ENCODE data around the gene ADAMTS5. TPM values are rescaled to one million over a fixed set of nuclear protein-coding genes. Genes with fewer than 3 reads are reported as not detected.

ADAMTS5 gene
- total and polyA plus RNA-seq, 2 donors (not counting 3 experiments of a cell fraction or from before 2014, with no cell fraction given): not detected

GRCh38 chr21:26972192-26972591 lies 5.3 kb upstream of the ADAMTS5 start:
- ChIA-PET POLR2A (no interaction called here), CTCF (no interaction called here)
- dilution Hi-C loops (cut with MboI; ENCODE audit: extremely low pct_ligation_motif_present, low sequenced_read_pairs) (no loop called here), intact Hi-C loops (cut with micrococcal nuclease) (no loop called here)
- BruUV-seq (replicated peaks): no TSS peak
- Histone ChIP-seq H3K4me2 (ENCODE audit: insufficient read depth, low read length) (no peak overlapping the region), H4K20me1 (replicated peaks; ENCODE audit: control insufficient read depth, extremely low read depth, insufficient read depth, low read length) (no peaks in the 10 kb centered on the region), H3K27me3 (ENCODE audit: control insufficient read depth in 2 of 2, insufficient read depth in 2 of 2, low read length in 2 of 2) (peaks cover 9 to 19% of the 10 kb centered on the region in 2 experiments), H3K4me1 (ENCODE audit: control insufficient read depth, extremely low read depth, insufficient read depth, low read length) (peaks cover 6% of the 10 kb centered on the region), H3K4me3 (replicated peaks in 1 of 3; ENCODE audit: insufficient read depth in 1 of 3, low read depth in 1 of 3, low read length in 3 of 3) (no peak overlapping the region), H3K79me2 (ENCODE audit: control insufficient read depth, insufficient read depth, low read length) (no peaks in the 10 kb centered on the region), H2AFZ (ENCODE audit: low read depth, low read length) (no peak overlapping the region), H3K27ac (ENCODE audit: insufficient read depth, low read depth, low read length) (no peak overlapping the region), H3K36me3 (ENCODE audit: control insufficient read depth in 2 of 2, extremely low read depth in 1 of 2, insufficient read depth in 2 of 2, low read length in 2 of 2) (no peaks in the 10 kb centered on the region), H3K9ac (replicated peaks; ENCODE audit: extremely low read depth, insufficient read depth, low read length) (no peak overlapping the region), H3K9me1 (replicated peaks; ENCODE audit: control insufficient read depth, extremely low read depth, insufficient read depth, low read length) (no peaks in the 10 kb centered on the region), H3K9me3 (replicated peaks; ENCODE audit: control insufficient read depth, insufficient read depth, low read length) (no peaks in the 10 kb centered on the region)
- no peak for TF ChIP-seq POLR2A (IDR thresholded peaks at IDR 0.05; ENCODE audit: low read depth, low read length)
- no peak for TF ChIP-seq CTCF (IDR thresholded peaks at IDR 0.05; ENCODE audit: extremely low read depth in 1 of 2, insufficient read depth in 1 of 2, low read depth in 1 of 2, low read length in 2 of 2)
- TF ChIP-seq JUN (IDR thresholded peaks at IDR 0.05; ENCODE audit: borderline replicate concordance, insufficient read depth, insufficient read length, low read depth): no peak
- TF ChIP-seq GATA2 (IDR thresholded peaks at IDR 0.05; ENCODE audit: insufficient read depth, insufficient read length, low read depth, low read length): no peak
- no peak for TF ChIP-seq POLR2AphosphoS5 (IDR thresholded peaks at IDR 0.05; ENCODE audit: insufficient read depth, low read depth, low read length)
- no peak for TF ChIP-seq MYC (IDR thresholded peaks at IDR 0.05; ENCODE audit: low read depth, low read length)
- TF ChIP-seq FOS (IDR thresholded peaks at IDR 0.05; ENCODE audit: borderline replicate concordance, insufficient read depth, low read length): no peak
- TF ChIP-seq MAX (IDR thresholded peaks at IDR 0.05; ENCODE audit: insufficient read depth, insufficient read length): no peak
- TF ChIP-seq EZH2 (IDR thresholded peaks at IDR 0.05; ENCODE audit: borderline replicate concordance, low read depth, low read length, severe bottlenecking): no peak
- FAIRE-seq (no peak), DNase-seq (ENCODE audit: low read depth, low spot score) (no peak)
